KMS-11 (cell line): ENCODE results near the gene PLCB4.

Source experiments
- H2AFZ ChIP-seq: fragments of 200-600 bp; sonication (generic); 2 replicates; pipeline ENCODE4 v1.6.1; 2016; ENCODE audit warnings: antibody characterized with exemption, mixed run types, low read depth
- H3K27ac ChIP-seq: fragments of 200-600 bp; sonication (generic); 2 replicates; pipeline ENCODE4 v1.6.1; 2016; ENCODE audit warnings: mild to moderate bottlenecking, mixed run types
- H3K27me3 ChIP-seq: fragments of 200-600 bp; sonication (generic); 2 replicates; pipeline ENCODE4 v1.6.1; 2017; ENCODE audit warnings: mild to moderate bottlenecking, low read depth, mixed run types, moderate library complexity; ENCODE audit not compliant: insufficient read depth
- H3K36me3 ChIP-seq: fragments of 200-600 bp; sonication (generic); 2 replicates; pipeline ENCODE4 v1.6.1; 2017; ENCODE audit warnings: mild to moderate bottlenecking, mixed run types; ENCODE audit not compliant: insufficient read depth
- H3K4me1 ChIP-seq: fragments of 200-600 bp; sonication (generic); 2 replicates; pipeline ENCODE4 v1.6.1; 2016; ENCODE audit warnings: mild to moderate bottlenecking, low read depth, mixed run types; ENCODE audit not compliant: poor library complexity, severe bottlenecking
- H3K4me2 ChIP-seq: fragments of 200-600 bp; sonication (generic); 2 replicates; pipeline ENCODE4 v1.7.0; 2016; ENCODE audit warnings: mild to moderate bottlenecking, mixed run types
- H3K4me3 ChIP-seq: fragments of 200-600 bp; sonication (generic); IDR thresholded peaks from 2 replicates; pipeline ENCODE4 v1.6.1; 2017; ENCODE audit warnings: low read depth, low read length, mixed read lengths; ENCODE audit not compliant: insufficient read depth
- H3K79me2 ChIP-seq: fragments of 200-600 bp; sonication (generic); 2 replicates; pipeline ENCODE4 v1.6.1; 2016; ENCODE audit warnings: low read depth, mixed run types; ENCODE audit not compliant: insufficient read depth
- H3K9ac ChIP-seq: fragments of 200-600 bp; sonication (generic); 2 replicates; pipeline ENCODE4 v1.6.1; 2016; ENCODE audit warnings: mild to moderate bottlenecking, mixed run types
- H4K20me1 ChIP-seq: fragments of 200-600 bp; sonication (generic); 2 replicates; pipeline ENCODE4 v1.6.1; 2016; ENCODE audit warnings: mild to moderate bottlenecking, mixed run types; ENCODE audit not compliant: insufficient read depth
- TF ChIP-seq, protein P1 (sequence below): fragments of 200-600 bp; sonication (generic); conservative IDR thresholded peaks from 2 replicates; pipeline ENCODE4 v1.6.1; 2017; ENCODE audit warnings: low read depth, mild to moderate bottlenecking, antibody characterized with exemption, low read length, moderate library complexity, mixed read lengths

Gene PLCB4

DNA sequence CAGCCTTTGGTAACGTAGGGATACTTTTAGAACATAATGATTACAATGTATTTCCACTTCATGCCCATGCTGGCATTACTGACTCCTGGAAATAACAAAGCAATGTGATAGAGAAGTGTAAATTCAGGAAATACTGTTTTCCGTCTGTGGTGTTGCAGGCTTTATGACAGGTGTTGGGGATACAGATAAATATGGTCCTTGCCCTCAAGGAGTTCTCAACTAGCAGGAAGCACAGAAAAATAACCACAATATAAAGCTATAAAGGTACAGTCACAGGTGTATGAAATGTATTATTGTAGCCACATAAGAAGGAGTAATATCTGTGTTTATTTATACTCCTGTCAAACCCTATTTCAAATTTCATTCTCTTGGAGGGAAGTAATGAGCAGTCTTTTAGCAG is 432.6 kb downstream of the PLCB4 start:
- TF ChIP-seq, protein P1, sequence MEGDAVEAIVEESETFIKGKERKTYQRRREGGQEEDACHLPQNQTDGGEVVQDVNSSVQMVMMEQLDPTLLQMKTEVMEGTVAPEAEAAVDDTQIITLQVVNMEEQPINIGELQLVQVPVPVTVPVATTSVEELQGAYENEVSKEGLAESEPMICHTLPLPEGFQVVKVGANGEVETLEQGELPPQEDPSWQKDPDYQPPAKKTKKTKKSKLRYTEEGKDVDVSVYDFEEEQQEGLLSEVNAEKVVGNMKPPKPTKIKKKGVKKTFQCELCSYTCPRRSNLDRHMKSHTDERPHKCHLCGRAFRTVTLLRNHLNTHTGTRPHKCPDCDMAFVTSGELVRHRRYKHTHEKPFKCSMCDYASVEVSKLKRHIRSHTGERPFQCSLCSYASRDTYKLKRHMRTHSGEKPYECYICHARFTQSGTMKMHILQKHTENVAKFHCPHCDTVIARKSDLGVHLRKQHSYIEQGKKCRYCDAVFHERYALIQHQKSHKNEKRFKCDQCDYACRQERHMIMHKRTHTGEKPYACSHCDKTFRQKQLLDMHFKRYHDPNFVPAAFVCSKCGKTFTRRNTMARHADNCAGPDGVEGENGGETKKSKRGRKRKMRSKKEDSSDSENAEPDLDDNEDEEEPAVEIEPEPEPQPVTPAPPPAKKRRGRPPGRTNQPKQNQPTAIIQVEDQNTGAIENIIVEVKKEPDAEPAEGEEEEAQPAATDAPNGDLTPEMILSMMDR, result no peak
- Histone ChIP-seq H3K4me2 (no peak overlapping the region), H3K79me2 (no peaks in the 10 kb centered on the region), H2AFZ (no peak overlapping the region), H3K9ac (no peak overlapping the region), H3K27ac (no peak overlapping the region), H3K4me3 (no peak overlapping the region), H3K36me3 (no peaks in the 10 kb centered on the region), H3K27me3 (no peaks in the 10 kb centered on the region), H4K20me1 (no peaks in the 10 kb centered on the region), H3K4me1 (no peaks in the 10 kb centered on the region)

DNA sequence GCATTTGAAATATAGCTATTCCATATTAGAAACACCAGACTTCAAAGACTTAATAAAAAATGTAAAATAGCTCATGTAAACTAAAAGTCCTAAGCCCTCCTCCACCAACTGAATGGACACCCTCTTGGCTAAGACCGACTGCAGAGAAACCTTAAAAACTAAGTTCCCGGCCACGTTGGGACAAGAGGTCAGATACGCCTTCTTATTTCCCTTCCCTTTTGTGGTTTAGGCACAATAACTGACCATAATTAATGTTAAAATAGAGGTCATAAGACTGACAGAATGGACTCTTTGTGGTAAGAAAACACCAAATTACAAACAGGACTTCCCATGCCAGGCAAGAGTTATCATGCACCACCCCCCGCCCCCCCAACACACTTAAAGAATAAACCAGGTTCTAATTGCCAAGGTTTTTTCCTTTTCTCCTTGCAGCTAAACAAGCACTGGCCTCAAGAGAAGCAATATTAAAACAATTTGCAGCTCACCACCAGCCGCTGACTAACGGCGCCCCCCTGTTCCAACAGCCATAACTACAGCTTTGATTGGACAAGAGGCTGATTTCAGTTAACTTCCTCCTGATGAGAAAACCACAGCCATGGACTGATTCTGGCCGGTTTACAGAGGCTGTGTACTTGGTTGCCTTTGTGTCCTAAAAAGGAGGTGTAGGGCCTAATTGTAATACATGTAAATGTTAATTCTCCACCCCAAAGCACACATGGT is 434.8 kb downstream of the PLCB4 start:
- H3K4me1 ChIP-seq, result no peaks in the 10 kb centered on the region
- H2AFZ ChIP-seq, result no peak overlapping the region
- H3K36me3 ChIP-seq, result no peaks in the 10 kb centered on the region
- TF ChIP-seq, protein P1, result no peak
- no peak overlapping the region for H3K27ac ChIP-seq
- H3K4me3 ChIP-seq, result no peak overlapping the region
- no peaks in the 10 kb centered on the region for H3K27me3 ChIP-seq
- H4K20me1 ChIP-seq, result no peaks in the 10 kb centered on the region
- H3K9ac ChIP-seq, result no peak overlapping the region
- H3K79me2 ChIP-seq, result no peaks in the 10 kb centered on the region
- no peak overlapping the region for H3K4me2 ChIP-seq

DNA sequence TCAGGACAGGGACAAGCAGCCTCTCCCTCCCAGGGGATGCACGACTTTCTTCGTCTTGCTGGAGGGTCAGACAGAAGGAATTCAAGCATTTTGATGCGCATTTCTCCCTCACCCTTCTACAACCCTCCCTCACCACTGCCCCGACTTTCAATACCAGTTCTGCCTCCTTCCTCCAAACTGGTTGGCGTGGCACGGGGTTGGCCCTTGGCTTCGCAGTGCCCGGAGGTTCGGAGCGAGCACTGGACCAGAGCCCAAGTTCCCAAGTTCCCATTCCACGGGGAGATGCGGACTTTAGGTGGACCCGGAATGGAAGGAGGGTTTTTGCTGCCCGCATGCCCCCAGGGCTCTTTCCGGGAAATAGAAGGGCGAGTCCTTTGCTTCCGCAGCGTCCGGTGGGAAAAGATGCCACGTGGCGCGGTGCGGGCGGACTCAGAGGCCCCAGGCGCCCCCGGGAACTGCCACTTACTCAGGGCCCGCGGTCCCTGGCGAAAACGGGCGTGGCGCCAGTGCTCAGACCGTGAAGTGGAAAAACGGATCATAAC is 437.5 kb downstream of the PLCB4 start:
- H2AFZ ChIP-seq, result no peak overlapping the region
- H3K79me2 ChIP-seq, result no peaks in the 10 kb centered on the region
- no peaks in the 10 kb centered on the region for H4K20me1 ChIP-seq
- no peaks in the 10 kb centered on the region for H3K27me3 ChIP-seq
- H3K4me2 ChIP-seq, result no peak overlapping the region
- TF ChIP-seq, protein P1, result no peak
- H3K9ac ChIP-seq, result no peak overlapping the region
- H3K4me1 ChIP-seq, result peaks cover 21% of the 10 kb centered on the region
- no peak overlapping the region for H3K4me3 ChIP-seq
- no peak overlapping the region for H3K27ac ChIP-seq
- H3K36me3 ChIP-seq, result no peaks in the 10 kb centered on the region

DNA sequence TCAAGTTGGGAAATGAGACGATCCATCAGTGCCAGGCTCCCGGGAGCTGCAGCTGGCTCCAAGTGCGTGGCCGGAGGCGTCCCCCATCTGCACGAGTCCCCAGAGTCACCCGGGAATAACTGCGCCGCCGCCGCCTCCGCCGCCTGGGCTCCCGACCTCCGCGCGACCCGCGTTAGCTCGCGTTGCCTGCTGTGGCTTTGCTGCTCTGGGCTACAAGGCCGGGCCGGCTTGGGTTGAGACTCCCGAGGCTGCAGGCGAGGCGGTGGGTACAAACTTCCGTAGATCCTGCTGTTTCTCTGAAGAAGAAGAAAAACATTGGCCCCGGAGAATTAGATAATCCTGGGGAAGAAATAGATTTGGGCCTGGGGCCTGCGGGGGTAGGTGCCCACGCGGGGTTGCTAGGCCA is 438.1 kb downstream of the PLCB4 start:
- H3K27me3 ChIP-seq, result no peaks in the 10 kb centered on the region
- peaks cover 27% of the 10 kb centered on the region for H3K4me1 ChIP-seq
- H2AFZ ChIP-seq, result no peak overlapping the region
- H3K27ac ChIP-seq, result no peak overlapping the region
- no peaks in the 10 kb centered on the region for H4K20me1 ChIP-seq
- no peak overlapping the region for H3K9ac ChIP-seq
- H3K79me2 ChIP-seq, result no peaks in the 10 kb centered on the region
- H3K4me2 ChIP-seq, result no peak overlapping the region
- H3K4me3 ChIP-seq, result no peak overlapping the region
- TF ChIP-seq, protein P1, result no peak
- H3K36me3 ChIP-seq, result no peaks in the 10 kb centered on the region
